MG63 (cell line): ENCODE measurements around the gene A2M. TPM values are rescaled to one million over a fixed set of nuclear protein-coding genes. Genes with fewer than 3 reads are reported as not detected.

Experiments
- DNase-seq: peaks from one replicate; pipeline ENCODE4 v3.0.0-alpha.2; 2020
- H3K27me3 ChIP-seq: fragments of 250-450 bp; sonication (Bioruptor Pico); 2 replicates; pipeline ENCODE4 v1.5.1; 2020; ENCODE audit warnings: mild to moderate bottlenecking, moderate library complexity
- H3K36me3 ChIP-seq: fragments of 250-450 bp; sonication (Bioruptor Pico); 2 replicates; pipeline ENCODE4 v1.5.1; 2020; ENCODE audit warnings: mild to moderate bottlenecking, moderate library complexity
- H3K4me3 ChIP-seq: fragments of 250-450 bp; sonication (Bioruptor Pico); 2 replicates; pipeline ENCODE4 v1.5.1; 2020; ENCODE audit warnings: mild to moderate bottlenecking, moderate library complexity
- H3K9me3 ChIP-seq: fragments of 250-450 bp; sonication (Bioruptor Pico); 2 replicates; pipeline ENCODE4 v1.5.1; 2020; ENCODE audit warnings: mild to moderate bottlenecking, moderate library complexity
- total RNA-seq: library from RNA; depleted of rRNA; stranded (reverse); fragments of >200 nt; shearing (Covaris generic); gene quantifications from 2 replicates; pipeline ENCODE4 v1.2.3, GENCODE V29; 2014; ENCODE audit warnings: low replicate concordance

A2M gene
- total RNA-seq, 1 experiment from 2014 or later = 0.07 TPM

DNA sequence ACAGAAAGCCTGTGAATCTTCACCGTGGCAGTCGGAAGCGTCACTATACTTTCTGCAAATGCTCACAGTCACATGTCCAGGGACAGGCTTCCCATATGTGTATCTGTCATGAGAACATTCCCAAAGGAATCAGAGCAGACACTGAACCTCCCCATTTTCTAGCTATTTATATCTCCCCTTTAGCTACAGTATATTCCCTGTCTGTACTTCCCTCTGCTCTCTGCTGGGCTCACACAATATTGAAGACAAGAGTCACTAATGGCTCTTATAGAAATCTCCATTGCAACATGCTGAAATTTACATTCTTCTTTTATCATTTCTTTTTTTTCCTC lies 8.2 kb downstream of the A2M start:
- H3K9me3 ChIP-seq = no peaks in the 10 kb centered on the region
- DNase-seq = no peak
- no peak overlapping the region for H3K4me3 ChIP-seq
- no peaks in the 10 kb centered on the region for H3K36me3 ChIP-seq
- H3K27me3 ChIP-seq = no peaks in the 10 kb centered on the region

DNA sequence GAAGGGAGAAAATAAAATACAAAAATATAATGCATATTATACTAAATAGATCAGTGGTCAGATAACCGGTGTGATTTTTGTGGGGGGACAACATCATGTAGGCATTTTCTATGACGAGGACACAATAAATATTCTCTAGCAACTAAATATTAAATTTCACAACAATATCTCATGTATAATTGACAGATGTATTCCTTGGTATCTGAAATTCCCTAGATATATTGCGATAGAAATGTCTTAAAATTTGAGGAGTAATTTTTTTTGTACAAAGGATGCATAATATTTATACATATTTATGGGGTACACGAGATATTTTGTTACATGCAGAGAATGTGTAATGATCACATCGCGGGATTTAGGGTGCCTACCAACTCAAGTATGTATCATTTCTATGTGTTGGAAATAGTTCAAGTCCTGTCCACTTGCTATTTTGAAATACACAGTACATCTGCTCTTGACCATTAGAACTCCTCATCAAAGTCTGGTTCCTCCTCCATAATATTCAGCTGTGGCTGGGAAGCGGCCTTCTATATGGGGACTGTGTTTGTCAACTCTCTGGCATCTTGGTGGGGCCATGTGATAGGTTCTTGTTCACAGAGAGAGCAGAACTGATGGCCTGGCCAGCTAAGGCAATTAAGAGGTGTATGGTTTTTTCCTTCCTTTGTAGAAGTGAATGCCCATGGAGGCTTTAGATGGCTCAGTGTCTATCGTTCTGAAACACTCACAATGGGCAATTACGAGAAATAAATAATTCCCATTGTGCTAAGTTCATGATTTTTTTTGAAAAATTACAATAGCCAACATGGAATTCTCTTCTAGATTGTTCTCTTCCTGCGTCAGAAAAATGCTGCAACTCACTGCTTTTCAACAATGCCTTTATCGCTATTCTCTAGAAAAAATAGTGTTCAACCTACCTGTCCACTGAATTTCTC lies 8.8 kb downstream of the A2M start:
- no peaks in the 10 kb centered on the region for H3K27me3 ChIP-seq

DNA sequence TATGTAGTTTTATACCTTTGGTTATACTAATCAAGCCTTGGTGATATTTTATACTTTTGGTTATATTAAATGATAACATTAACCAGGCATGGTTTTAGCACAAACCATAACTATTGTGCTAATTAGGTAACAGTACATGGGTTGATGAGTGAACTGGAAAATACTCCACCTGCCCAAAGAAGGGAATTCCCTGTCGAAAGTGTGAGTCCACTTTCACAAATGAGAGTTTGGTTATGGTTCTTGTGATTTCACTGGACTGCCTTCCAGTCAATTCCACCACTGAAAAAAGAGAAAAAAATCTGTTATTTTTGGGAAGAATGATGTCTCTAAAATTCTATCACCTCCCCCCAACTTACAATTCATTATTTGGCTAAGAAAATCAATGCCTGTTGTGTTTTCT lies 9.7 kb downstream of the A2M start:
- no peak for DNase-seq
- H3K27me3 ChIP-seq = no peaks in the 10 kb centered on the region; the same call in 1 of the 2 replicates
- no peaks in the 10 kb centered on the region for H3K9me3 ChIP-seq
- H3K4me3 ChIP-seq = no peak overlapping the region
- no peaks in the 10 kb centered on the region for H3K36me3 ChIP-seq

More for the DNA sequence above, 8.8 kb downstream of the A2M start:
- H3K36me3 ChIP-seq = no peaks in the 10 kb centered on the region
- H3K9me3 ChIP-seq = no peaks in the 10 kb centered on the region
- H3K4me3 ChIP-seq = no peak overlapping the region
- no peak for DNase-seq

DNA sequence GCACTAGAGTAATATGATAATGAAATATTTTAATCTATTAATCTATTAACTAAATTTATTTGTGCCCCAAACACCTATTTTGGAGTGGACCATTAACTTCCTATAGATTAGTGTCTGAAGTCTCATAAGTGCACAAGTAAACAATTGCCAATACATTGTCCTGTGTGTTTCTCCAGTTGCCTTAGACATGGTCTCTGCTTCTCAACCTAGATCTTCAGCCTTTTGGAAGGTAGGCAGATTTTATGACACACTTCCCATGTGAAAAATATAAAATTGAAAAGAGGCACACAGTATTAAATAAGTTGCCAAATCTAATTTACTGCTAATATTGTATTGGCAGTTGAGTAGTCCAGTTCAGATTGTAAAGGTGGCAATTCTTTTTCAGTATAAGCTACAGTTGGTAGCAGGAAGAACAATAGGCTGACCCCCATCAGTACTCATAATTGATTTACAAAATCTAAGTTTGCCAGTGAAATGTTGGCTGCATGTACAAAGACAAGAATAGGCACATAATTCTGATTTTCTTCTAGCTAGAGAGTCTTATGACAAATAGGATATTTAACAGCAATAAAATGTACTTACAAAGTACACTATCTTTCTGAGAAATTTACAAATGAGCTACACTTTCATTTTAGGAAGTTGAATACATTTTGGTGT lies 10.8 kb downstream of the A2M start:
- H3K9me3 ChIP-seq = no peaks in the 10 kb centered on the region
- H3K36me3 ChIP-seq = no peaks in the 10 kb centered on the region
- no peaks in the 10 kb centered on the region; the same call in 1 of the 2 replicates for H3K27me3 ChIP-seq
- no peak for DNase-seq
- H3K4me3 ChIP-seq = no peak overlapping the region

DNA sequence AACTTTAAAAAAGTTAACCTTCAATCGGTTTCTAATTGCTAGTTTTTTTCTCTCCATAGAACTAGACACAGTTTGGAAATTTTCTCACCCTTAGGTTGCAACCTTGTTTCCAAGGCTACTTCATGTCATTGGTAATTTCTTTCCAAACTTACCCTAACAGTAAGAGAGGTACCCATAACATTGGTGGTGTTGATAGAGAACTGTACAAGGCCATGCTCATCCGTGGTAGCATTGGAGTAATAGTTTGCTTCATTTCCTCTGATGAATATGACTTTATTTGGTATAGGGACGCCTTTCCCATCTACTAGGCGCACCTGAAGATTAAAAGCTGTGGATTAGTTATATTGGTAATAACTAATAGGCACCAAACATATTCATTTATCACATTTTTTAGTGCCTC lies 11.6 kb downstream of the A2M start:
- Histone ChIP-seq H3K27me3 (no peaks in the 10 kb centered on the region; the same call in 1 of the 2 replicates), H3K9me3 (no peaks in the 10 kb centered on the region), H3K36me3 (no peaks in the 10 kb centered on the region), H3K4me3 (no peak overlapping the region)
- no peak for DNase-seq

DNA sequence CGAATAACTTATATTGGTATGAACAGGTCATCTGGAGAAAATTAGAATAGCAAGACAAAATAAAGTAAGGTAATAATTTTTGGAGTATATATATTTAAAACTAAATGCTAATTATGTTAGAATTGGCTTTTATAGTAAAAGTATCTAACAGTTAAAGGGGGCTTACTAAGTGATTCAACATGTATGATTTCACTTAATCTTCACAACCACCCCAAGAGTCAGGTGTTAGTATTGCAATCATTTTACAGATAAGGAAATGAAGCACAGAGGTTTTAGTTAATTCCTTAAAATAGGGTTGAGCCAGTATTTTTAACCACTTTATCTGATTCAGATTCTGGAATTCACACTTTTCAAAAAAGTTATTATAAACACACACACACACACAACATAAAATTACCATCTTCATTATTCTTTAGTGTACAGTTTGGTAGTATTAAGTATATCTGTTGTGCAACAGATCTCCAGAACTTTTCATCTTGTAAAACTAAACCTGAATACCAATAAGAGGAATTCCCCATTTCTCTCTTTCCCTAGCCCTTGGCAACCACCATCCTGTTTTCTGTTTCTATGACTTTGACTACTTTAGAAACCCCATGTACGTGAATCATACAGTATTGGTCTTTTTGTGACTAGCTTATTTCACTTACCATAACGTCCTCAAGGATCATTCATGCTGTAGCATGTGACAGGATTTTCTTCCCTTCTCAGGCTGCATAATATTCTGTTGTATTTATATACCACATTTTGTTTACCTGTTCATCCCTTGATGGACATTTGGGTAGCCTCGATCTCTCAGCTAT lies 12.5 kb downstream of the A2M start:
- no peak overlapping the region for H3K4me3 ChIP-seq
- no peaks in the 10 kb centered on the region; the same call in 1 of the 2 replicates for H3K27me3 ChIP-seq
- no peaks in the 10 kb centered on the region for H3K36me3 ChIP-seq
- no peak for DNase-seq
- H3K9me3 ChIP-seq = no peaks in the 10 kb centered on the region

DNA sequence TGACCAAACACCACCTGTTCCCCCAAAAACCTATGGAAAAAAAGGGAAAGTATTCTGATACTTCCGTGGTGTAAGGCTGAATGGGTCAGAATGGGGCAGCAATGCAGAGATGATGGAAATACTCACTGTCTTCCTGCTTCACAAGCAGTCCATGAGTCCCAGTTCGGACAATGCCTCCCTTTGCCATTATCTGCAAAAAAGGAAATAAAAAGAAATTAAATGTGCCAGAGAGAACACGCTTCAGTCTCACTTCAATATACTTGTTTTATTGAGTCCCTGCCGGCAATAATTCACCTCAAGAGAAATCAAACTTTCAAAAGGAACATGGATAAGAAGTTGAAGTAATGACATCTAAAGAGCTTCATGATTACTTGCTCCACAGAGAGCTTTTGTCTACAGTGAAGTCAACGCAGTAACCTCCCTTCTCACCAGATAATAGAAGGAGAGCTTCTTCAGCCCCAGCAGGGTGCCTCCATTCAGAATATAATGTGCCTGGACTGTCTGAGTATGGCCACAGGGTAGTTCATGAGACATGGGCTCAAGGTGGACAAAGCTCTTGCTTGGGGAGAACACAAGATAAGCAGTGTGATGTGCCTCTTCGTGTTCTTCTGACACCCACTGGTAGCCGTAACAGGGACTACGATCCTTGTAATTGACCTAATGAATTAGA lies 14.6 kb downstream of the A2M start:
- no peak for DNase-seq
- Histone ChIP-seq H3K4me3 (no peak overlapping the region), H3K27me3 (no peaks in the 10 kb centered on the region; the same call in 1 of the 2 replicates), H3K9me3 (no peaks in the 10 kb centered on the region), H3K36me3 (no peaks in the 10 kb centered on the region)

DNA sequence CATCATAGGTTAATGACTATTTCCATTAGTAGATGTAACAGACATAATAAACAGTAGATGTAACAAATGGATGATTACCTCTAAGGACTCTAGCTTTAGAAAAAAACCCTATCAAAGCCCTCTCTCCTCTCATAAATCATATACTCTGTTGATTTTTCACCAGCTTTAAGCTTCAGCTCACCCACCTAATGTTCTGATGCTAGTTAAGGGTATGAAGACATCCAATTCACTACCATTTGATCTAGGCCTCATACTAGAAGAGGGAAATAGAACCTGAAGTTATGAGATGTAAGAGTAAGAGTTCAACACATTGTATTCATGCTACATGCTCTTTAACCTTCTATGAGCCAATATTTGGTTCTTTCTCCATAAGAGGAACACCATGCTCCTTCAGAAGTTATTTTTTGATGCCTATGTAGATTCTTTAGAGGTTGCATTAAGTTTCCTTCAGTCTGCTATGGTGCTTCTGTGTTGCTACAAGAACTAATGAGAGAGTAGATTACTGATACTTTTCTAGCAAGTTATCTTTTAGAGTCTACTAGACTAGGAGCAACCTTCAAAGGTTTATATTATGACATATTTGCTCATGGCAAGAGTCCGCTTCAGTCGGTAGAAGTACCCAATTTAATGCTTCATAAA lies 16.0 kb downstream of the A2M start:
- H3K9me3 ChIP-seq = no peaks in the 10 kb centered on the region
- no peaks in the 10 kb centered on the region for H3K36me3 ChIP-seq
- no peak for DNase-seq
- no peak overlapping the region for H3K4me3 ChIP-seq
- no peaks in the 10 kb centered on the region; the same call in 1 of the 2 replicates for H3K27me3 ChIP-seq

DNA sequence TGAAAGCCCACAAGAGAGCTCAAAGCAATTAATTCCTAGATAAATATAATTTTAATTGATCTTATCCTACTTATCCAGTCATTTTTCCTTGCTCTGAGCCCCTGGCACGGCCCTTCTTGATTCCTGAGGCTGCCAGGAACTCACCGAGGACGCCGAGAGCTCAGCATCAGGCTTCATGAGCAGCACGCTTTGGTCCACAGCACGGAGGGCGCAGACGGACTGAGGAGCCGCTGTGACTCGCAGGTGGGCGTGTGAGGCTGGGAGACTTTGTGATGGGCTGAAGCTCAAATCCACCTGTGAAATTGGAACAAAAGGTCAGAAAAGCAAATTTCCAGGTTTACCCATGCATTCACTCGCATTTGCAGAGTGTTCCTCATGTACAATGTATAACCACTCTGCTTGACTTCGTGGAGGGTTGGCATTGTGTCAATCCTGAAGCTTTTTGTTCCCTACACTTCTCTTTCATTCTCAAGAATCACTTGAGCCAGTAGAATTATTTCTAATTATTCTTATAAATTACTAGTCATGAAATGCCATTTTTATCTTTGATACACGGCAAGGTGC lies 17.2 kb downstream of the A2M start:
- DNase-seq = no peak
- Histone ChIP-seq H3K36me3 (no peaks in the 10 kb centered on the region), H3K4me3 (no peak overlapping the region), H3K9me3 (no peaks in the 10 kb centered on the region), H3K27me3 (no peaks in the 10 kb centered on the region; the same call in 1 of the 2 replicates)

DNA sequence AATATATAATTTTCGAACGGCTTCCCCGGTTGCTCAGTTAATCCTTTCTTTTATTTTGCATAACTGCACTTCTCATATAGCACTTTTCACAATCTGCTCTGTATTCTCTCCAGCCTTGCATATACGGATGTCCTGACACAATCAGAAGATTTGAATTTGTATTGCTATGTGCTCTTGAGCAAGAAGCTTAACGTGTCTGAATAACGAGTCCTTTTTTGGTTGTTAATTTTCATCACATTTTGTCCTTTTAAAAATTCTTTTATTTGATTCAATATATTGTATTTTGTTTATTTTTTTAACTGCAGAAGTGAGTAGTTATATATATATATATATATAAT lies 17.6 kb downstream of the A2M start:
- DNase-seq = no peak
- no peaks in the 10 kb centered on the region for H3K9me3 ChIP-seq
- no peak overlapping the region for H3K4me3 ChIP-seq
- H3K27me3 ChIP-seq = no peaks in the 10 kb centered on the region; the same call in 1 of the 2 replicates
- H3K36me3 ChIP-seq = no peaks in the 10 kb centered on the region

DNA sequence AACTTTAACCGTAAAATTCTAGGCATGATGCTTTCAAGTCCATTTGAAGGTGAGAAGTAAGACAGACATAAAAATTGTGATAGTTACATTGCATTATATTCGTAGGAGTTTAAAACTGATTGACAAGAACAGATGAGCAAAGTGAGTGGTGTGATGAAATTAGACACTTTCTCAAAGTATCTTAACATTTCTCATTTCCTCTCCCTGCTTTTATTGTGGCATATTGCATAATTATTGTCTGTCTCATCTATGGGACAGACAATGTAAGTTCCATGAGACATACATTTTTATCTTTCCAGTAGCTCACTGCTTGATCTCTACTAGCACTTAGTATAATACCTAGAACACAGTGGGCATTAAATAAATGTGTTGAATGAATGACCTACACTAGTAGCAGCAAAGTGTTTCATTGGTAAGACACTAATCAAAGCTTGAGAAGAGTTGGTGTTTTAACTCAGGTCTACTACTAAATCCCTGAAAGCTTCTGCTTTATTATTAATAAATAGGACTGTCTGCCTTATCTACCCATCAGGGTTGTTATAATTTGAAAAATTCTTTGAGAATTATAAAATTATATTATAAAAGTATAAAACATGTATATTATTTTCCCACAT lies 19.0 kb downstream of the A2M start:
- H3K9me3 ChIP-seq = no peaks in the 10 kb centered on the region
- H3K36me3 ChIP-seq = no peaks in the 10 kb centered on the region
- no peaks in the 10 kb centered on the region; the same call in 1 of the 2 replicates for H3K27me3 ChIP-seq
- H3K4me3 ChIP-seq = no peak overlapping the region
- no peak for DNase-seq

DNA sequence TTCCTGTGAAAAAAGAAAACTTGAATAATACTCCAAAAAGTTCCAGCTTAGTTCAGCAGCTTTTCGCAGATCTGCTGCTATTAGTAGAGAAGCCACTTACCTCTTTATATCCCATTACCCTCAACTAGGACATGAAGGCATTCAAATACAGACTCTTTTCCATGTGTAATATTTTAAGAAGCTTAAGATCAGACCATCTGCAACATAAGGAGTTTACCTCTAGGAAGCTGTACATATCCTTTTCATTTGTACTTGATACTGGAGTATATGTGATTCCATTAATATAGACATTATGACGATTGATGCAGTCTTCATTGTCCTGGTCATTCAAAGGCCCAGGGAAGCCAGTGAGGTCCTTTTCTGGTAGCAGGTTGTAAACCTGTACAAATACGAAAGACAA lies 20.4 kb downstream of the A2M start:
- no peaks in the 10 kb centered on the region for H3K36me3 ChIP-seq
- H3K27me3 ChIP-seq = no peaks in the 10 kb centered on the region
- no peak for DNase-seq
- no peak overlapping the region for H3K4me3 ChIP-seq
- H3K9me3 ChIP-seq = no peaks in the 10 kb centered on the region

DNA sequence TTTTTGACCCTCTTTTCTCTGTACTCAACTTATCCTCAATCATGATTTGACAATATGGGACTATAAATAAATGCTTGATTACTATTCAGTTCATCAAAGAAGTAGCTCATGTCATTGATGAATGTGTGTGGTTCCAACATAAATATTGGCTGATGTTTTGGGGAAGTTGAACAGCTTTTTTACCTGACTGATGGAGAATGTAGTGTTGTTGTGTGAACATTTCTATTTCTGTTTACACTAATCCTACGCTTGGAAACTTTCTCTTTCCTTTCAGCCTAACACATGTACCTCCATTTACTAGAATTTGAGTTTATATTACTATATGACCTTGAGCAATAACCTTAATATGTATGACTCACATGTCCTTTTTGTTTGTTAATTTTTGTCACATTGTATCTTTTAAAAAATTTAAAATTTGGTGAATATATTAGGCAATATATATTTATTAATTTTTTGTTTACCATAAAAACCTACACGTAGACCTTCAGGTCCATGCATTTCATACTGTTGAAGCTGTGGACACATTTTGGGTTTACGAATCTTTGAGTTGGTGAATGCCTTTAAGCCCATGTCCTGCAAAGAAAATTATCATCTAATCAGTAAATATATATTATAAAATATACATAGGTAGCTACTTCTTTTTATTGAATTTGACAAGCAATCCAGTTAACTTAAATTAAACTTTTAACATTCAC lies 21.1 kb downstream of the A2M start:
- no peaks in the 10 kb centered on the region for H3K9me3 ChIP-seq
- no peak overlapping the region for H3K4me3 ChIP-seq
- no peak for DNase-seq
- no peaks in the 10 kb centered on the region for H3K27me3 ChIP-seq
- H3K36me3 ChIP-seq = no peaks in the 10 kb centered on the region

DNA sequence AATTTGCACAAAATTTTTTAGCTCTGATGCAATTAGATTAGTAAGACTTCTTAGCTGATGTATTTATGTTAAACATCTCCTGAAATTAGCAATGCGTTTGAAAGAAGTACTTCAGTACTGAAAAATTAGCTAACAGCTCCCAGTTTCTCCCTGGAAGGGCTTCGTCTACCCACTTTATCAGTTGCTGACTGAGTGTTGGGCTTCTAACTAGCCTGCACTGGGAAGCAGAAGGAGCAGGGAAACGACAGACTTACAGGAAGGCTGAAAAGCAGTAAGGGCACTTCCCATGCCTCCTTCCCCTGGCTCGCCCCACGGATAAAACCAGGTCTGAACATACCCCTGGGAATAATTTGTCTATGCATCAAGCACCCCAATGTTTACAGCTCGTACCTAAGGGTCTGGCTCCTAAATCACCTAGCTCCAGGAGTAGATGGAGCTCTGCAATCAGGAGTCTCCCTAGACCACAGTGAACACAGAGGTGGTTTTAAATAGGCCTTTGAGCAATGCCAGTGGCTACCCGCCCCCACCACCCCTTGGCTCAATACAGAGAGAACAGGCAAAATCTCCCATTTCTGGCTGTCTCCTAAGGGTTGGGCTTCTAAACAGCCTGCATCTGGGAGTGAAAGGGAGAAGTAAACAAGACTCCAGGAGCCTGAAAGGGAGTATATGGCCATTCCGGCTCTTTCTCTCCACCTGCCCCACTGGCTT lies 23.7 kb downstream of the A2M start:
- H3K9me3 ChIP-seq = no peaks in the 10 kb centered on the region
- H3K27me3 ChIP-seq = no peaks in the 10 kb centered on the region
- no peaks in the 10 kb centered on the region for H3K36me3 ChIP-seq
- no peak for DNase-seq
- H3K4me3 ChIP-seq = no peak overlapping the region

DNA sequence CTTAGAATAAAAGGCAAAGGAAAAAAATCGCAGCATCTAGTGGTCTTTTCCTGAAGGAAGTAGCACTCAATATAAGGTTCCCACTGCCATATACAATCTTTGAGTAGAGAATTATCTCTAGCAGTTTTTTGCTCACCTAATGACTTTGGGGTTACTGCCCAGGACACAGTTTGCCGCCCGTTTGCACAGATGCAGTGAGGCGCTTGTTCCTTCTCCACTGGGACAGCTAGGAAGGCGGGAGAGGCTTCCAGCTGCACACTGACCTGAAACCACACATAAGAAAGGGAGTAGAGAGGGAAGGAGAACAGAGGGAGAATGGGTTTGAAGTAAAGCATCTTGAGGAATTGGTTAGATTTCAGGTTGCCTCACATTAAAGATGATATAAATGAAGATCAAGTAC lies 25.5 kb downstream of the A2M start:
- no peak for DNase-seq
- no peaks in the 10 kb centered on the region for H3K36me3 ChIP-seq
- no peak overlapping the region for H3K4me3 ChIP-seq
- no peaks in the 10 kb centered on the region for H3K9me3 ChIP-seq
- H3K27me3 ChIP-seq = no peaks in the 10 kb centered on the region
